IMR-90 (cell line): ENCODE results near the gene EBF3. TPM values are rescaled to one million over a fixed set of nuclear protein-coding genes. Genes with fewer than 3 reads are reported as not detected.
A peak's percentile ranks its signal among the peaks of the same experiment; 100 is the strongest.

Experiments
- ATAC-seq: fragments of 200-7000 bp; cut with Tn5 transposase; 2 replicates; pipeline ENCODE4 v1.9.1; 2020; ENCODE audit warnings: low read depth, mild to moderate bottlenecking, moderate library complexity
- BruUV-seq: library from RNA; stranded (reverse); fragments of 400-500 nt; replicated peaks from 2 replicates; lab custom pipeline; 2021; lab: Mats Ljungman, UMichigan
- CTCF ChIA-PET: fragments of 300-600 bp; formaldehyde crosslinking; extraction: SDS; loops from one replicate; lab custom pipeline; 2021; ENCODE audit warnings: antibody characterized with exemption; lab: Yijun Ruan, JAX
- POLR2A ChIA-PET: fragments of 300-600 bp; sonication (Branson Sonifier 250); formaldehyde crosslinking; loops from one replicate; lab custom pipeline; 2022; ENCODE audit warnings: antibody characterized with exemption; ENCODE audit not compliant: unreplicated experiment; lab: Charles Lee
- DNase-seq: peaks from one replicate; pipeline ENCODE4 v3.0.0; 2013
- H2AFZ ChIP-seq: replicated peaks from 2 replicates; pipeline ENCODE3; 2013; ENCODE audit warnings: low read length, mild to moderate bottlenecking; ENCODE audit not compliant: poor library complexity
- H2AK5ac ChIP-seq: 2 replicates; pipeline ENCODE4 v1.6.1; 2013; ENCODE audit warnings: low read depth, low read length, inconsistent platforms
- H2AK9ac ChIP-seq: replicated peaks from 2 replicates; pipeline ENCODE3; 2013; ENCODE audit warnings: mild to moderate bottlenecking, low read depth, low read length, moderate library complexity; ENCODE audit not compliant: poor library complexity
- H2BK120ac ChIP-seq: 2 replicates; pipeline ENCODE4 v1.6.1; 2013; ENCODE audit warnings: low read depth, low read length, inconsistent platforms
- H2BK15ac ChIP-seq: 3 replicates; pipeline ENCODE4 v1.6.1; 2013; ENCODE audit warnings: low read depth, low read length, inconsistent platforms
- H2BK20ac ChIP-seq: 2 replicates; pipeline ENCODE4 v1.6.1; 2013; ENCODE audit warnings: low read depth, mild to moderate bottlenecking, inconsistent platforms, low read length, moderate library complexity
- H2BK5ac ChIP-seq: 2 replicates; pipeline ENCODE4 v1.6.1; 2013; ENCODE audit warnings: mild to moderate bottlenecking, low read depth, low read length, inconsistent platforms; ENCODE audit not compliant: poor library complexity, severe bottlenecking
- H3K14ac ChIP-seq: replicated peaks from 2 replicates; pipeline ENCODE4 v1.6.1; 2013; ENCODE audit warnings: low read depth, low read length, inconsistent platforms
- H3K18ac ChIP-seq: 2 replicates; pipeline ENCODE4 v1.6.1; 2013; ENCODE audit warnings: low read depth, low read length, control low read depth
- H3K23ac ChIP-seq: 2 replicates; pipeline ENCODE4 v1.6.1; 2013; ENCODE audit warnings: low read depth, low read length, inconsistent platforms
- H3K27ac ChIP-seq: 2 replicates; pipeline ENCODE4 v1.5.1; 2013; ENCODE audit warnings: mild to moderate bottlenecking, control low read depth, low read length; ENCODE audit not compliant: insufficient read depth
- H3K27me3 ChIP-seq: 2 replicates; pipeline ENCODE4 v1.6.1; 2013; ENCODE audit warnings: low read length; ENCODE audit not compliant: control insufficient read depth, insufficient read depth
- H3K36me3 ChIP-seq: 2 replicates; pipeline ENCODE4 v1.6.1; 2013; ENCODE audit warnings: low read length, mixed read lengths; ENCODE audit not compliant: control insufficient read depth, insufficient read depth
- H3K4ac ChIP-seq: 2 replicates; pipeline ENCODE4 v1.6.1; 2013; ENCODE audit warnings: low read depth, low read length, inconsistent platforms
- H3K4me1 ChIP-seq: 2 replicates; pipeline ENCODE4 v1.6.1; 2013; ENCODE audit warnings: low read length, mixed read lengths; ENCODE audit not compliant: control insufficient read depth, insufficient read depth
- H3K4me2 ChIP-seq: 2 replicates; pipeline ENCODE4 v1.6.1; 2013; ENCODE audit warnings: low read depth, mild to moderate bottlenecking, control low read depth, low read length, moderate library complexity
- H3K4me3 ChIP-seq: 2 replicates; pipeline ENCODE4 v1.5.1; 2013; ENCODE audit warnings: low read depth, mild to moderate bottlenecking, control low read depth, low read length, moderate library complexity; ENCODE audit not compliant: insufficient read depth
- H3K56ac ChIP-seq: 2 replicates; pipeline ENCODE4 v1.6.1; 2013; ENCODE audit warnings: low read length, inconsistent platforms; ENCODE audit not compliant: insufficient read depth; ENCODE audit errors: extremely low read depth
- H3K79me1 ChIP-seq, 2 experiments: 2 replicates each; pipeline ENCODE4 v1.6.1; 2013; ENCODE audit warnings: low read length in 2 of 2, inconsistent platforms in 1 of 2, low read depth in 1 of 2
- H3K9ac ChIP-seq: 2 replicates; pipeline ENCODE4 v1.6.1; 2013; ENCODE audit warnings: low read depth, low read length, control low read depth
- H3K9me1 ChIP-seq: 2 replicates; pipeline ENCODE4 v1.6.1; 2013; ENCODE audit warnings: low read length, inconsistent platforms; ENCODE audit not compliant: insufficient read depth
- H3K9me3 ChIP-seq: 2 replicates; pipeline ENCODE4 v1.6.1; 2013; ENCODE audit warnings: low read length; ENCODE audit not compliant: control insufficient read depth, insufficient read depth
- H4K20me1 ChIP-seq: 2 replicates; pipeline ENCODE4 v1.6.1; 2013; ENCODE audit warnings: low read length, inconsistent platforms; ENCODE audit not compliant: insufficient read depth
- H4K5ac ChIP-seq: 2 replicates; pipeline ENCODE4 v1.6.1; 2013; ENCODE audit warnings: mild to moderate bottlenecking, low read depth, low read length, control low read depth
- H4K8ac ChIP-seq, 2 experiments: 2 replicates each; pipeline ENCODE4 v1.6.1; 2013; ENCODE audit warnings: low read depth in 2 of 2, low read length in 2 of 2, control low read depth in 1 of 2, inconsistent platforms in 1 of 2
- H4K91ac ChIP-seq: 2 replicates; pipeline ENCODE4 v1.6.1; 2013; ENCODE audit warnings: low read depth, low read length, inconsistent platforms; ENCODE audit not compliant: insufficient read depth
- MAFK ChIP-seq: IDR thresholded peaks from 2 replicates; pipeline ENCODE4 v1.6.1; 2012; ENCODE audit warnings: low read depth, low read length, improper control_type of control experiment
- MXI1 ChIP-seq: IDR thresholded peaks from 2 replicates; pipeline ENCODE4 v1.6.1; 2012; ENCODE audit warnings: low read depth, mild to moderate bottlenecking, low read length, moderate library complexity, borderline replicate concordance
- NFE2L2 ChIP-seq: fragments of 150-350 bp; IDR thresholded peaks from 2 replicates; pipeline ENCODE4 v1.6.1; 2016; ENCODE audit warnings: low read depth, mild to moderate bottlenecking, low read length
- SMC3 ChIP-seq: fragments of 150-350 bp; IDR thresholded peaks from 2 replicates; pipeline ENCODE4 v1.6.1; 2016; ENCODE audit warnings: low read depth, mild to moderate bottlenecking, antibody characterized with exemption, low read length, moderate library complexity
- WGBS, 2 experiments: methylation state at CpG; one replicate each; pipeline versions ENCODE4 v1.1.5 to v1.1.7; 2013; ENCODE audit warnings: missing lambda C conversion rate in 2 of 2; ENCODE audit not compliant: insufficient read length in 1 of 2; ENCODE audit errors: extremely low coverage in 2 of 2; 5-methylcytosine and 5-hydroxymethylcytosine counted together
- dilution Hi-C: fragments of 300-500 bp; cut with HindIII; formaldehyde crosslinking; loops from one replicate; pipeline ENCODE4 v1.14.3; 2018; ENCODE audit warnings: low sequenced_read_pairs; ENCODE audit not compliant: unreplicated experiment
- in situ Hi-C: fragments of 300-500 bp; cut with MboI; formaldehyde crosslinking; loops from 3 replicates; pipeline ENCODE4 v1.14.3; 2019; ENCODE audit warnings: low sequenced_read_pairs, inconsistent platforms, mixed read lengths
- intact Hi-C: fragments of 100-400 bp; cut with micrococcal nuclease; formaldehyde crosslinking; loops from 2 replicates; pipeline ENCODE4 v1.10.0; 2022
- polyA plus RNA-seq, 3 experiments: library from polyadenylated mRNA; depleted of rRNA; stranded (reverse); fragments of >200 nt; gene quantifications; 2 replicates each; pipeline ENCODE4 v1.2.3, GENCODE V29; 2012; ENCODE audit warnings: low replicate concordance in 1 of 3
- total RNA-seq: library from RNA; depleted of rRNA; stranded (reverse); fragments of >200 nt; gene quantifications from 2 replicates; pipeline ENCODE4 v1.2.3, GENCODE V29; 2012
- TF ChIP-seq, protein P1 (sequence below): conservative IDR thresholded peaks from 2 replicates; pipeline ENCODE4 v1.5.1; 2012; ENCODE audit warnings: mild to moderate bottlenecking, low read depth, low read length, improper control_type of control experiment

EBF3 gene
- total and polyA plus RNA-seq, 2 of the 4 experiments (the other 2 are of a cell fraction): 0.36 to 0.70 TPM

DNA sequence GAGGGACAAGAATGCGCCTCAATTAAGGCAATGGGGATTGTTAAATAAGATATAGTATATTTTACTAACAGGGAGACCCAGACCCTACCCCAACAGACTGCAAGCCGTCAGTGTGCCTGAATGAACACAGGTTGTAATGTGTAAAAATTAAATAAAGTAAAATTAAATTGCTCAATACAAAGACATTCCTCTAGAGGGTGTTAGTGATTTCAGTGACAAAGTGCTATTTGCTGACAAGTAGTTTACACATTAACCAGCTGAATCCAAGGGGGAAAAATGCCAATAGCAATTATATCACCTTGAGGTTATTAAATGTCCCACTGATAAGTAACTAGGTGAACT, 110.5 kb downstream of the EBF3 start:
- no TSS peak for BruUV-seq
- H3K9me3 ChIP-seq: peaks cover 16% of the 10 kb centered on the region
- peaks cover 3% of the 10 kb centered on the region; the same call in 1 of the 2 replicates for H3K36me3 ChIP-seq
- no peaks in the 10 kb centered on the region for H3K79me1 ChIP-seq
- H3K4me3 ChIP-seq: no peak overlapping the region
- H3K9me1 ChIP-seq: no peaks in the 10 kb centered on the region
- H3K4me2 ChIP-seq: no peak overlapping the region
- H3K4ac ChIP-seq: no peak overlapping the region
- intact Hi-C loops: no loop called here
- H2BK5ac ChIP-seq: no peak overlapping the region
- H3K9ac ChIP-seq: no peak overlapping the region
- TF ChIP-seq MAFK (0 out of 2 replicates have a peak, but pooled peaks have one; percentile 8), SMC3 (peak; percentile 20; the same call in 1 of the 2 replicates), MXI1 (no peak), NFE2L2 (no peak)
- TF ChIP-seq, protein P1, sequence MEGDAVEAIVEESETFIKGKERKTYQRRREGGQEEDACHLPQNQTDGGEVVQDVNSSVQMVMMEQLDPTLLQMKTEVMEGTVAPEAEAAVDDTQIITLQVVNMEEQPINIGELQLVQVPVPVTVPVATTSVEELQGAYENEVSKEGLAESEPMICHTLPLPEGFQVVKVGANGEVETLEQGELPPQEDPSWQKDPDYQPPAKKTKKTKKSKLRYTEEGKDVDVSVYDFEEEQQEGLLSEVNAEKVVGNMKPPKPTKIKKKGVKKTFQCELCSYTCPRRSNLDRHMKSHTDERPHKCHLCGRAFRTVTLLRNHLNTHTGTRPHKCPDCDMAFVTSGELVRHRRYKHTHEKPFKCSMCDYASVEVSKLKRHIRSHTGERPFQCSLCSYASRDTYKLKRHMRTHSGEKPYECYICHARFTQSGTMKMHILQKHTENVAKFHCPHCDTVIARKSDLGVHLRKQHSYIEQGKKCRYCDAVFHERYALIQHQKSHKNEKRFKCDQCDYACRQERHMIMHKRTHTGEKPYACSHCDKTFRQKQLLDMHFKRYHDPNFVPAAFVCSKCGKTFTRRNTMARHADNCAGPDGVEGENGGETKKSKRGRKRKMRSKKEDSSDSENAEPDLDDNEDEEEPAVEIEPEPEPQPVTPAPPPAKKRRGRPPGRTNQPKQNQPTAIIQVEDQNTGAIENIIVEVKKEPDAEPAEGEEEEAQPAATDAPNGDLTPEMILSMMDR: peak; percentile 26; the same call in 1 of the 2 replicates
- no peak overlapping the region for H2BK120ac ChIP-seq
- WGBS, 2 experiments: no CpG with 5 or more reads among the region's 2 CpGs
- no peak overlapping the region for H3K18ac ChIP-seq
- H4K5ac ChIP-seq: no peak overlapping the region
- no peak overlapping the region for H3K14ac ChIP-seq
- H2BK15ac ChIP-seq: no peak overlapping the region
- H4K8ac ChIP-seq: no peak overlapping the region
- H2AFZ ChIP-seq: no peak overlapping the region
- H4K91ac ChIP-seq: no peak overlapping the region
- ChIA-PET POLR2A (no interaction called here), CTCF (interaction anchor here (1.5 kb wide), 1 partner anchor 274 kb away, joined by 4 read pairs; no protein-coding TSS in a partner anchor)
- no peak overlapping the region for H2AK5ac ChIP-seq
- H3K27me3 ChIP-seq: no peaks in the 10 kb centered on the region
- H4K20me1 ChIP-seq: no peaks in the 10 kb centered on the region
- H3K23ac ChIP-seq: no peak overlapping the region
- in situ Hi-C loops: no loop called here
- dilution Hi-C loops: no loop called here
- ATAC-seq: no peak; the same call in 1 of the 2 replicates
- H2AK9ac ChIP-seq: no peak overlapping the region
- H3K56ac ChIP-seq: no peak overlapping the region
- H3K27ac ChIP-seq: no peak overlapping the region
- no peaks in the 10 kb centered on the region for H3K4me1 ChIP-seq
- no peak overlapping the region for H2BK20ac ChIP-seq
- DNase-seq: peak; percentile 1
